OCI-LY1 (cell line): ENCODE data around the gene CTSD.

Source experiments
- H2AFZ ChIP-seq: fragments of 200-600 bp; sonication (generic), shearing (Covaris generic); 2 replicates; pipeline ENCODE4 v1.6.0; 2014; ENCODE audit warnings: antibody characterized with exemption, mild to moderate bottlenecking, low read length
- H3F3A ChIP-seq: fragments of 200-600 bp; sonication (generic), shearing (Covaris generic); 2 replicates; pipeline ENCODE4 v1.6.0; 2014; ENCODE audit warnings: mild to moderate bottlenecking, antibody characterized with exemption, low read length, moderate library complexity; ENCODE audit not compliant: insufficient read depth
- H3K27ac ChIP-seq: fragments of 200-600 bp; sonication (generic); 2 replicates; pipeline ENCODE4 v1.5.1; 2014; ENCODE audit warnings: low read length, mixed run types, mild to moderate bottlenecking, low read depth; ENCODE audit not compliant: poor library complexity, severe bottlenecking
- H3K27me3 ChIP-seq: fragments of 200-600 bp; sonication (generic); 2 replicates; pipeline ENCODE4 v1.6.0; 2014; ENCODE audit warnings: antibody characterized with exemption, mild to moderate bottlenecking, low read length, moderate library complexity; ENCODE audit not compliant: insufficient read depth
- H3K36me3 ChIP-seq: fragments of 200-600 bp; sonication (generic); 2 replicates; pipeline ENCODE4 v1.6.1; 2014; ENCODE audit warnings: mild to moderate bottlenecking, antibody characterized with exemption, low read length, moderate library complexity, mixed read lengths; ENCODE audit not compliant: insufficient read depth
- H3K4me1 ChIP-seq: fragments of 200-600 bp; sonication (generic); 2 replicates; pipeline ENCODE4 v1.5.1; 2014; ENCODE audit warnings: mild to moderate bottlenecking, low read length, moderate library complexity; ENCODE audit not compliant: insufficient read depth, severe bottlenecking
- H3K4me2 ChIP-seq: fragments of 200-600 bp; sonication (generic), shearing (Covaris generic); 2 replicates; pipeline ENCODE4 v1.6.1; 2014; ENCODE audit warnings: low read length
- H3K4me3 ChIP-seq: fragments of 200-600 bp; sonication (generic); 2 replicates; pipeline ENCODE4 v1.5.1; 2014; ENCODE audit warnings: low read length, low read depth, mild to moderate bottlenecking, mixed read lengths; ENCODE audit not compliant: poor library complexity, severe bottlenecking
- H3K79me2 ChIP-seq: fragments of 200-600 bp; shearing (Covaris generic); 2 replicates; pipeline ENCODE4 v1.6.1; 2016; ENCODE audit warnings: mixed run types, low read length, mixed read lengths; ENCODE audit not compliant: insufficient read depth
- H3K9ac ChIP-seq: fragments of 200-600 bp; sonication (generic), shearing (Covaris generic); 2 replicates; pipeline ENCODE4 v1.6.1; 2014; ENCODE audit warnings: mild to moderate bottlenecking, low read length, mixed read lengths
- H3K9me2 ChIP-seq: fragments of 200-600 bp; sonication (generic), shearing (Covaris generic); 2 replicates; pipeline ENCODE4 v1.6.1; 2014; ENCODE audit warnings: low read depth, mild to moderate bottlenecking, low read length, mixed read lengths
- H3K9me3 ChIP-seq: fragments of 200-600 bp; shearing (Covaris generic); 2 replicates; pipeline ENCODE4 v1.6.1; 2014; ENCODE audit warnings: low read length, mixed read lengths
- H4K20me1 ChIP-seq: fragments of 200-600 bp; sonication (generic), shearing (Covaris generic); 2 replicates; pipeline ENCODE4 v1.6.0; 2016; ENCODE audit warnings: mild to moderate bottlenecking, low read length; ENCODE audit not compliant: insufficient read depth
- EZH2 ChIP-seq: fragments of 200-600 bp; sonication (generic), shearing (Covaris generic); IDR thresholded peaks from 2 replicates; pipeline ENCODE4 v1.8.0; 2017; ENCODE audit warnings: borderline replicate concordance, mixed run types, mild to moderate bottlenecking, antibody characterized with exemption, low read length, moderate library complexity, mixed read lengths
- TF ChIP-seq, protein P1 (sequence below): fragments of 200-600 bp; sonication (generic), shearing (Covaris generic); IDR thresholded peaks from 2 replicates; pipeline ENCODE4 v1.5.1; 2017; ENCODE audit warnings: mild to moderate bottlenecking, antibody characterized with exemption, low read length, moderate library complexity, mixed read lengths

CTSD gene

DNA sequence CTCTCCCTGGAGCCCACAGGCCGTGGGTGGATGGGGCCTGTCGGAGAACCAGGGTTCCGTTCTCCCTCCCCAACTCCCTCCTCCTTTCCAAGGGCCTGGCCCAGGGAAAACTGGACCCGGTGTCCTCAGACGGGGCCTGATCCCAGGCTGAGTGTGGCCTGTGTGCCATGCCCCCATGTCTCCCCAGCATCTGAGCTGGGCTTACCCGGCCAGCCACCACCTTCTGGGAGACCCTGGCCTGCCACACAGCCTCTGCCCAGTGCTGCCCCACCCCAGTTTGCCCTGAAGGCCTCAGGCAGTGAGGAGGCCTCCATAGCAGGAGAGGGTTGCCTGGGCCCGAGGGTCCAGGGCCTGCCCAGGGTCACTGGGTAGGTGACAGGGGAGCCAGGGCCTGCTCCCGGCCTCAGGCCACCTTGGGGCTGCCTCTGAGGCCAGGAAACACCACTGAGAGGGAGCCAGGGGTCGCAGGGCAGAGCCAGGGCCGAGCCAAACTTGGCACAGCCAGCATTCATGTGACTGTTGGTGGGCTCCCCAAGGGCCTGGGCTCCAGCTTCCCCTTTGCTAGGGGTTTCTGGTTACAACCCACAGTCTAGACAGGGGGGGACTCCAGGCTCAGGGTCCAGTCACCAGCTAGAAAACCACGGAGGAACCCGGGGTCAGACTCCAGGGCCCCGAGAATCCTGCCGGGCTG lies 12.7 kb downstream of the CTSD start:
- Histone ChIP-seq H3K27ac (no peak overlapping the region), H3K9me2 (no peaks in the 10 kb centered on the region), H3K27me3 (no peaks in the 10 kb centered on the region), H3K4me3 (no peak overlapping the region), H4K20me1 (no peaks in the 10 kb centered on the region), H3K4me2 (no peak overlapping the region), H3K9ac (no peak overlapping the region), H2AFZ (no peak overlapping the region), H3F3A (no peaks in the 10 kb centered on the region), H3K79me2 (no peaks in the 10 kb centered on the region), H3K4me1 (no peaks in the 10 kb centered on the region), H3K36me3 (no peaks in the 10 kb centered on the region; the same call in 1 of the 2 replicates), H3K9me3 (no peaks in the 10 kb centered on the region)
- TF ChIP-seq EZH2, result no peak
- TF ChIP-seq, protein P1, sequence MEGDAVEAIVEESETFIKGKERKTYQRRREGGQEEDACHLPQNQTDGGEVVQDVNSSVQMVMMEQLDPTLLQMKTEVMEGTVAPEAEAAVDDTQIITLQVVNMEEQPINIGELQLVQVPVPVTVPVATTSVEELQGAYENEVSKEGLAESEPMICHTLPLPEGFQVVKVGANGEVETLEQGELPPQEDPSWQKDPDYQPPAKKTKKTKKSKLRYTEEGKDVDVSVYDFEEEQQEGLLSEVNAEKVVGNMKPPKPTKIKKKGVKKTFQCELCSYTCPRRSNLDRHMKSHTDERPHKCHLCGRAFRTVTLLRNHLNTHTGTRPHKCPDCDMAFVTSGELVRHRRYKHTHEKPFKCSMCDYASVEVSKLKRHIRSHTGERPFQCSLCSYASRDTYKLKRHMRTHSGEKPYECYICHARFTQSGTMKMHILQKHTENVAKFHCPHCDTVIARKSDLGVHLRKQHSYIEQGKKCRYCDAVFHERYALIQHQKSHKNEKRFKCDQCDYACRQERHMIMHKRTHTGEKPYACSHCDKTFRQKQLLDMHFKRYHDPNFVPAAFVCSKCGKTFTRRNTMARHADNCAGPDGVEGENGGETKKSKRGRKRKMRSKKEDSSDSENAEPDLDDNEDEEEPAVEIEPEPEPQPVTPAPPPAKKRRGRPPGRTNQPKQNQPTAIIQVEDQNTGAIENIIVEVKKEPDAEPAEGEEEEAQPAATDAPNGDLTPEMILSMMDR, result no peak

DNA sequence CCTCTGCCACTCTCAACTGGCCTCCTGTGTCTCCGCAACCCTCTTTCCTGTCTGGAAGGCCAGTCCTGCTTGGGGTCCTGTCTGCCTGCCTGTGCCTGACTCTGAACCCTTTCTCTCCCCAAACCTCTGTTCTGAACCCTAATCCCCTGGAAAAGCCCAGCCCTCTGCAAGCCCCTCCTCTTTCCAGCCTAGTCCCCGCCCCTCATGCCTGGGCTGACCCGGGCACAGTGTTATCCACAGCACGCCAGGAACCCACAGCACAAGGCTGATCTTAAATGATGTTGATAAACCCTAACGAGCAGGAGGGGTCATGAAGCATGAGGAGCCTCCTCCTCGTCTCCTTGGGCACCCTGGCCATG lies 13.3 kb downstream of the CTSD start, which contains the start of gene IFITM10:
Gene IFITM10 (minus strand): TSS at position 115 of the 359 bp plus-strand sequence. CDS start 153 bp downstream, outside the sequence.
- Histone ChIP-seq H3K9ac (no peak within 1 kb of the TSS), H3K9me2 (no peaks in the 10 kb centered on the region), H3K4me2 (no peak within 1 kb of the TSS), H3K79me2 (no peaks in the 10 kb centered on the region), H3F3A (no peaks in the 10 kb centered on the region), H3K4me3 (no peak within 1 kb of the TSS), H3K27me3 (no peaks in the 10 kb centered on the region), H3K9me3 (no peaks in the 10 kb centered on the region), H3K4me1 (no peaks in the 10 kb centered on the region), H3K36me3 (no peaks in the 10 kb centered on the region; the same call in 1 of the 2 replicates), H4K20me1 (no peaks in the 10 kb centered on the region), H3K27ac (no peak within 1 kb of the TSS), H2AFZ (no peak within 1 kb of the TSS)
- TF ChIP-seq, protein P1, result no peak
- no peak for TF ChIP-seq EZH2

DNA sequence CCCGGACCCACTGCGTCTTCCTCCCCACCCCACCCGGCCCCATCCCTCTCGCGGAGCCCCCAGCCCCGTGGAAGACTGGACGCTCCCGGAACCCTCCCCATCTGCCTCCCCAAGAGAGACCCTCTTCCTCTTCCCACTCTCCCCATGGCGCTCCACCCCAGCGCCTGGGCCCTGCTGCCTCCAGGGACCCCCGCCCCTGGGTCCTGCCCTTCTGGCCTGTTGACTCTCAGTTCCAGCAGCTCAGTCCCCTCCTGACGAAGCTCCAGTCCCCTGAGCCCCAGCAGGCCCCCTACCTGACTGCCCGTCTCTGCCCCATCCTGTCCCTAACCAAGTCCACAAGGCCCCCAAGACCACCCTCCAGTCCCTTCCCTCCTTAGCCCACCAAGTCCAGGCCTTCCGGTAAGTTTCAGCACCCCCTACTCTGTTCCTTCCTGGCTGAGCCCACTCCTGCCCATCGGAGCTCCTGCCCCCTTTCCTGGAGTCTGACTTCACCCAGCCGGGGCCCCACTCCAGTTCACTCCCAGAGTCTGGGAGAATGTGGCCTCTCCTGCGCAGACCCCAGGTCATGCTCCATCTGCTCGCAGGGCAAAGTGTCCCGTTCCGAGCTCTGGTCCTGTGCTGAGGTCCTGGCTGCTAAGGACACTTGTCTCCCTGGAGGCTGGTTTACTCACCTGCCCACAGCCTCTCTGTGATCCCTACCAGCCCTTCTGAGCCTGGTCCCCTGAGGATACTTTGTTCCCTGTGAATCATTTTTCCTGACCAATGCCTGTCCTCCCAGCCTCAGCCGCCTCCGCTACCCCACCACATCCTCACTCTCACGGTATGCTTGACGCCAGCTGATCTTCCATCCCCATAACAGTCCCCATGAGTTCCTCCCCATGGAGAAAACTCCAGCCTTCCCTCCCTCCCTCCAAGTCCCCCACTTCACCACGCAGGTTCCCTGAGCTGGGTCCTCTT lies 14.1 kb downstream of the CTSD start:
- Histone ChIP-seq H4K20me1 (no peaks in the 10 kb centered on the region), H3K27me3 (no peaks in the 10 kb centered on the region), H2AFZ (no peak overlapping the region), H3K9ac (no peak overlapping the region), H3K9me2 (no peaks in the 10 kb centered on the region), H3K4me3 (no peak overlapping the region), H3K4me1 (no peaks in the 10 kb centered on the region), H3F3A (no peaks in the 10 kb centered on the region), H3K4me2 (no peak overlapping the region), H3K36me3 (no peaks in the 10 kb centered on the region; the same call in 1 of the 2 replicates), H3K79me2 (no peaks in the 10 kb centered on the region), H3K27ac (no peak overlapping the region), H3K9me3 (no peaks in the 10 kb centered on the region)
- TF ChIP-seq, protein P1, result no peak
- no peak for TF ChIP-seq EZH2
